IPS DF 6.9 (cell line): ENCODE data around the gene LRRC74B.
"Not testable (repeated sequence)": the region's sequence is repeated elsewhere in the genome, so short reads cannot be mapped to it uniquely, and the experiment has no call there.

Experiments
- DNase-seq: peaks from one replicate; pipeline ENCODE4 v3.0.0-alpha.2; 2013; ENCODE audit warnings: low read depth, low spot score
- H3K27ac ChIP-seq: one replicate; pipeline ENCODE4 v1.5.1; 2013; ENCODE audit warnings: low read length, control low read depth
- H3K27me3 ChIP-seq: 2 replicates; pipeline ENCODE4 v1.6.1; 2013; ENCODE audit warnings: mild to moderate bottlenecking, low read length; ENCODE audit not compliant: control insufficient read depth, insufficient read depth
- H3K36me3 ChIP-seq: 2 replicates; pipeline ENCODE4 v1.6.1; 2013; ENCODE audit warnings: low read length; ENCODE audit not compliant: control insufficient read depth, insufficient read depth
- H3K4me1 ChIP-seq: 2 replicates; pipeline ENCODE4 v1.6.1; 2013; ENCODE audit warnings: low read length; ENCODE audit not compliant: control insufficient read depth, insufficient read depth
- H3K4me3 ChIP-seq: 2 replicates; pipeline ENCODE4 v1.5.1; 2013; ENCODE audit warnings: mild to moderate bottlenecking, low read length
- H3K9me3 ChIP-seq: 2 replicates; pipeline ENCODE4 v1.6.1; 2013; ENCODE audit warnings: low read length, inconsistent platforms; ENCODE audit not compliant: control insufficient read depth, insufficient read depth
- WGBS: extraction: QIAGEN DNeasy Blood & Tissue Kit; methylation state at CpG from one replicate; pipeline ENCODE4 v1.1.7; 2013; ENCODE audit warnings: mixed read lengths, missing lambda C conversion rate; ENCODE audit not compliant: insufficient read length, insufficient coverage; 5-methylcytosine and 5-hydroxymethylcytosine counted together

The LRRC74B gene

DNA sequence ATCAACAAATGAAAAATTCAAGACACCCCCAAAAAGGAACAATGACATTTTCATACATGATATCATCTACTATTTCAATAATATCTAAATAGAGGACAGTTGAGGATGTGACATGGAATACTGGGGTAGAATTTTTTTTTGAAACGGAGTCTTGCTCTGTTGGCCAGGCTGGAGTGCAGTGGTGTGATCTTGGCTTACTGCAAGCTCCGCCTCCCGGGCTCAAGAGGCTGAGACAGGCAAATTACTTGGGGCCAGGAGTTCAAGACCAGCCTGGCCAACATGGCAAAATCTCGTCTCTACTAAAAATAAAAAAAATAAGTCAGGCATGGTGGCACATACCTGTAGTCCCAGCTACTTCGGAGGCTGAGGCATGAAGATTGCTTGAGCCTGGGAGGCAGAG lies 41.4 kb downstream of the LRRC74B start:
- Histone ChIP-seq H3K9me3 (no peaks in the 10 kb centered on the region), H3K27me3 (no peaks in the 10 kb centered on the region), H3K36me3 (no peaks in the 10 kb centered on the region), H3K4me1 (no peaks in the 10 kb centered on the region), H3K27ac (no peak overlapping the region), H3K4me3 (no peak overlapping the region)
- no CpG with 5 or more reads among the region's 5 CpGs for WGBS
- DNase-seq = no peak

DNA sequence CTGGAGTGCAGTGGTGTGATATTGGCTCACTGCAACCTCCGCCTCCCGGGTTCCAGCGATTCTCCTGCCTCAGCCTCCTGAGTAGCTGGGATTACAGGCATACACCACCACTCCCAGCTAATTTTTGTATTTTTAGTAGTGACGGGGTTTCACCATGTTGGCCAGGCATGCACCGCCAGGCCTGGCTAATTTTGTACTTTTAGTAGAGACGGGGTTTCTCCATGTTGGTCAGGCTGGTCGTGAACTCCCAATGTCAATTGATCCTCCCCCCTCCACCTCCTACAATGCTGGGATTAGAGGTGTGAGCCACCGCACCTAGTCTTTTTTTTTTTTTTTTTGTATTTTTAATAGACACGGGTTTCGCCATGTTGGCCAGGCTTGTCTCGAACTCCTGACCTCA lies 42.2 kb downstream of the LRRC74B start:
- not testable (repeated sequence) for H3K27me3 ChIP-seq, H3K4me3 ChIP-seq, DNase-seq, H3K27ac ChIP-seq, H3K9me3 ChIP-seq, H3K4me1 ChIP-seq, H3K36me3 ChIP-seq
- no CpG with 5 or more reads among the region's 11 CpGs for WGBS

GRCh38 chr22:21091220-21091619 lies 45.5 kb downstream of the LRRC74B start:
- WGBS = no CpG with 5 or more reads among the region's 11 CpGs
- H3K9me3 ChIP-seq, H3K27me3 ChIP-seq, H3K4me1 ChIP-seq, DNase-seq, H3K36me3 ChIP-seq, H3K27ac ChIP-seq, H3K4me3 ChIP-seq: not testable (repeated sequence)

GRCh38 chr22:21092797-21093554 lies 47.2 kb downstream of the LRRC74B start:
- Histone ChIP-seq H3K27ac (no peak overlapping the region), H3K9me3 (no peaks in the 10 kb centered on the region), H3K36me3 (no peaks in the 10 kb centered on the region), H3K4me3 (no peak overlapping the region), H3K4me1 (no peaks in the 10 kb centered on the region), H3K27me3 (no peaks in the 10 kb centered on the region)
- whole genome bisulfite sequencing = no CpG with 5 or more reads among the region's 3 CpGs
- no peak for DNase-seq

DNA sequence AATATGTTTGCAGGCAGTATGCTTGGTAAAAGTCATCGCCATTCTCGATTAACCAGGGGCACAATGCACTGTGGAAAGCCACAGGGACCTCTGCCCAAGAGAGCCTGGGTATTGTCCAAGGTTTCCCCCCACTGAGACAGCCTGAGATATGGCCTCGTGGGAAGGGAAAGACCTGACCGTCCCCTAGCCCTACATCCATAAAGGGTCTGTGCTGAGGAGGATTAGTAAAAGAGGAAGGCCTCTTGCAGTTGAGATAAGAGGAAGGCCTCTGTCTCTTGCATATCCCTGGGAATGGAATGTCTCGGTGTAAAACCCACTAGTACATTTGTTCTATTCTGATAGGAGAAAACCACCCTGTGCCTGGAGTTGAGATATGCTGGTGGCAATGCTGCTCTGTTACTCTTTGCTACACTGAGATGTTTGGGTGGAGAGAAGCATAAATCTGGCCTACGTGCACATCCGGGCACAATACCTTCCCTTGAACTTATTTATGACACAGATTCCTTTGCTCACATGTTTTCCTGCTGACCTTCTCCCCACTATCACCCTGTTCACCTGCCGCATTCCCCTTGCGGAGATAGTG lies 47.9 kb downstream of the LRRC74B start:
- H3K9me3 ChIP-seq, H3K27me3 ChIP-seq, H3K4me3 ChIP-seq, H3K36me3 ChIP-seq, H3K4me1 ChIP-seq, DNase-seq, H3K27ac ChIP-seq: not testable (repeated sequence)
- WGBS = no CpG with 5 or more reads among the region's 9 CpGs

GRCh38 chr22:21094911-21095772 lies 49.4 kb downstream of the LRRC74B start:
- no peaks in the 10 kb centered on the region for H3K36me3 ChIP-seq
- no peaks in the 10 kb centered on the region for H3K27me3 ChIP-seq
- H3K9me3 ChIP-seq = no peaks in the 10 kb centered on the region
- H3K4me3 ChIP-seq = no peak overlapping the region
- DNase-seq = no peak
- WGBS = no CpG with 5 or more reads among the region's 5 CpGs
- H3K4me1 ChIP-seq = no peaks in the 10 kb centered on the region
- no peak overlapping the region for H3K27ac ChIP-seq

DNA sequence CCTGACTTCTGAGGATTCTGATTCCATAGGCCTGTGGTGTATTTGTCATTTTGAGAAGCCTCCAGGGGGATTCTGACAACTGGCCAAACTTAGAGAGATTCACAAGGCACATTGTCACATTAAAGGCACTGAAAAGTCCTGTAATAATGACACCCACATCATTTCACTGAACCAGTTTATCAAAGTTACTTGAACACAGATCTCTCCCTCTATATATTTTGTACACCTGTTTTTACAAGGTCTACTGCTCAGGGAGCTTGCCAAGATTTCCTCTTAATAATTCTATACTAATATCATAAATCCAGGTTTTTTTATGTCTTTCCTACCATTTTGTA lies 50.0 kb downstream of the LRRC74B start:
- no peaks in the 10 kb centered on the region for H3K36me3 ChIP-seq
- no peak overlapping the region for H3K4me3 ChIP-seq
- DNase-seq = no peak
- H3K4me1 ChIP-seq = no peaks in the 10 kb centered on the region
- H3K27me3 ChIP-seq = no peaks in the 10 kb centered on the region
- no peak overlapping the region for H3K27ac ChIP-seq
- no peaks in the 10 kb centered on the region for H3K9me3 ChIP-seq

DNA sequence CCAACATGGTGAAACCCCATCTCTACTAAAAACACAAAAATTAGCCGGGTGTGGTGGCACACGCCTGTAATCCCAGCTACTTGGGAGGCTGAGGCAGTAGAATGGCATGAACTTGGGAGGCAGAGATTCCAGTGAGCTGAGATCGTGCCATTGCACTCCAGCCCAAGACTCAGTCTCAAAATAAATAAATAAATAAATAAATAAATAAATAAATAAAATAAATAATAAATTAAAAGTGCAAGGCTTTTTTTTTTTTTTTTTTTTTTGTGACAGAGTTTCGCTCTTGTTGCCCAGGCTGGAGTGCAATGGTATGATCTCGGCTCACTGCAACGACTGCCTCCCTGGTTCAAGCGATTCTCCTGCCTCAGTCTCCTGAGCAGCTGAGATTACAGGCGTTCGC lies 51.1 kb downstream of the LRRC74B start:
- H3K36me3 ChIP-seq, H3K4me1 ChIP-seq, H3K4me3 ChIP-seq, H3K27ac ChIP-seq, H3K9me3 ChIP-seq, DNase-seq, H3K27me3 ChIP-seq: not testable (repeated sequence)
- WGBS = no CpG with 5 or more reads among the region's 9 CpGs

- Histone ChIP-seq H3K36me3 (no peaks in the 10 kb centered on the region), H3K27me3 (no peaks in the 10 kb centered on the region), H3K27ac (no peak overlapping the region), H3K4me3 (no peak overlapping the region), H3K9me3 (no peaks in the 10 kb centered on the region), H3K4me1 (no peaks in the 10 kb centered on the region)
- DNase-seq = no peak
- no CpG with 5 or more reads among the region's 1 CpG for WGBS
These were observed 52.4 kb downstream of the LRRC74B start for GRCh38 chr22:21098099-21098671.

DNA sequence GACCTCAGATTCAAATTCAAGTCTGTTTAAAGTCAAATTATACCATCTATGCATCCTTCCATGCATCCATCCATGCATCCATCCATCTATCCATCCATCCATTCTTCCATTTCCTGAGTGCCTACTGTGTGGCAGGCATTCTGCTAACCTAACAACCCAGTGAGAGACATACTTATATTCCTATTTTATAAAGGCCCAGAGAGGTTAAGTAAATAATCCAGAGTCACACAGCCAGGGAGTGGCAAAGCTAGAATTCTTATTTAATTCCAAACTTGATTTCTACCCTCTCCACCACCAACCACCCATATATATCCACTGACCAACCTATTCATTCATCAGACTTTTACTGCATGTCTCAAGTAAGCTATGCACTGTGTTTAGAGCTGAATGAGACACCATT lies 53.8 kb downstream of the LRRC74B start:
- no peaks in the 10 kb centered on the region for H3K9me3 ChIP-seq
- DNase-seq = no peak
- H3K27me3 ChIP-seq = no peaks in the 10 kb centered on the region
- no peaks in the 10 kb centered on the region for H3K4me1 ChIP-seq
- H3K4me3 ChIP-seq = no peak overlapping the region
- H3K36me3 ChIP-seq = no peaks in the 10 kb centered on the region
- H3K27ac ChIP-seq = no peak overlapping the region
